H4 (cell line): ENCODE results near the gene RFPL4AL1. TPM values are rescaled to one million over a fixed set of nuclear protein-coding genes. Genes with fewer than 3 reads are reported as not detected.
"Not testable (repeated sequence)": the region's sequence is repeated elsewhere in the genome, so short reads cannot be mapped to it uniquely, and the experiment has no call there.

ENCODE experiments used
- DNase-seq: peaks from one replicate; pipeline ENCODE4 v3.0.0-alpha.2; 2015; ENCODE audit warnings: low spot score
- total RNA-seq: library from RNA; depleted of rRNA; stranded (reverse); fragments of >200 nt; shearing (Covaris generic); gene quantifications from 2 replicates; pipeline ENCODE4 v1.2.3, GENCODE V29; 2014; rRNA removed

RFPL4AL1 gene
- 1.8 TPM in 1 of 2 replicates, not detected in the other for total RNA-seq

DNA sequence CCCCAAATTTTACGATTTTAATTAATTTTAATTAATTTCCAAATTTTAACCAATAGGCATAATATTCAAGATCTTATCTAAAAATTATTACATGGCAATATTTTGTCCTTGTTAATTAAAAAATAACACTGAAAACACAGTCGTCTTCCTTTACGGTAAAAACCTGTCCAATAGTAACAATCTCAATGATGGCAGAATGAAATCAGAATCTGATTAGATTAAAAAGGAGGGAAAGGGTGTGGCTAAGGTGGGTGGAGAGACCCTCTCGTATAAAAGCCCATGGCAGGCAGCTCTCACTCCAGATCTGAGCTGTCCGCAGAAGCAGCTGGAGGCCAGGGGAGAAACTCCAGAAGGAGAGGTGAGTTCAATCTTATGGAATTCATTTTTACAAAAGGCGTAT, at the start of gene RFPL4AL1:
Gene RFPL4AL1, plus strand, starts transcription at position 301 of the 400 bp plus-strand sequence. CDS start 2,687 bp downstream, outside the sequence.
- not testable (repeated sequence) for DNase-seq

DNA sequence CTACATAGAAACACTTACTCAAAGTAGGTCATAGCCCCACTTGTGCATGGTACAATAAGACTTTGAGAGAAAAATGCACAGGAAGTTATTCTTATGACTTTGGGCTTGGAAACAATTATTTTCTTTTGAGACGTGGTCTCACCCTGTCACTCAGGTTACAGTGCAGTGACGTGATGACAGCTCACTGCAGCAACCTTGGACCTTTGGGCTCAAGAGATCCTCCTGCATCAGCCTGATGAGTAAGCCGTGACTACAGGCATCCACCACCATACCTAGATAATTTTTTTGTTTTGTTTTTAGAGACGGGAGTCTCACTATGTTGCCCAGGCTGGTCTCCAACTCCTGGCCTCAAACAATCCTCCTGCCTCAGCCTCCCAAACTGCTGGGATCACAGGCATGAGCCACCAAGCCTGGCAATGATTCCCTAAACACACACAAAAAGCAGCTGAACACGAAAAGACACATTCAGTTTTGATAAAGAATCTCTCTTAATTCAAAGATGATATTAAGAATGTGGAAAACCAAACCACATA, 48.6 kb upstream of the RFPL4AL1 start:
- no peak for DNase-seq

DNA sequence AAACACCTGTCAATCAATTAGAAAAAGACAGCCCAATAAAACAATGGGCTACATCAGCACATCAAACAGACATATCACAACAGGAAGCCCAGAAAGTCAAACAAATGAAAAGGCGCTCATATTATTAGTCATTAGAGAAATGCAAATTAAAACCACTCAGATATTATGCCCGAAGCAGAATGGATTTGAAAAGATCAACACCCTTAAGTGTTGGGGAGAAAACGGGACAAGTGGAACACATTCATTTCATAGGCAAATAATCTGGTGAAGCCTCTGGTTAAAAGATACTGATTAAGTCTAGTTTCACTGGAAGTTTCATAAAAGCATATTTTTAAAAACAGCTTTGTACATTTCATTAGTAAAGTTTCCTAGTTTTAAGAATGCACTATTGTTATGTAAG, 48.1 kb upstream of the RFPL4AL1 start:
- DNase-seq, result no peak

GRCh38 chr19:55723491-55723890, 45.4 kb upstream of the RFPL4AL1 start:
- no peak for DNase-seq

DNA sequence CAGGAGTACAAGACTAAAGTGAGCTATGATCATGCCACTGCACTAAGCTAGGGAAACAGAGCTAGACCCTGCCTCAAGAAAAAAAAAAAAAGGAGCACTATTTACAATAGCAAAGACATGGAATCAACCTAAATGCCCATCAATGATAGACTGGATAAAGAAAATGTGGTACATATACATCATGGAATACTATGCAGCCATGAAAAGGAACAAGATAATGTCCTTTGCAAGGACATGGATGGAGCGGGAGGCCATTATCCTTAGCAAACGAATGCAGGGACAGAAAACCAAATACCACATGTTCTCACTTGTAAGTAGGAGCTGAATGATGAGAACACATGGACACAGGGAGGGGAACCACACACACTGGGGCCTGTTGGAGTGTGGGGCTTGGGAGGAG, 38.5 kb upstream of the RFPL4AL1 start:
- DNase-seq, result not testable (repeated sequence)

- no peak for DNase-seq
Observed at GRCh38 chr19:55738302-55738701, 30.6 kb upstream of the RFPL4AL1 start, which contains the start of gene NLRP9. Gene NLRP9 (minus strand): TSS chr19:55738402. CDS start chr19:55738374, 28 bp downstream.

DNA sequence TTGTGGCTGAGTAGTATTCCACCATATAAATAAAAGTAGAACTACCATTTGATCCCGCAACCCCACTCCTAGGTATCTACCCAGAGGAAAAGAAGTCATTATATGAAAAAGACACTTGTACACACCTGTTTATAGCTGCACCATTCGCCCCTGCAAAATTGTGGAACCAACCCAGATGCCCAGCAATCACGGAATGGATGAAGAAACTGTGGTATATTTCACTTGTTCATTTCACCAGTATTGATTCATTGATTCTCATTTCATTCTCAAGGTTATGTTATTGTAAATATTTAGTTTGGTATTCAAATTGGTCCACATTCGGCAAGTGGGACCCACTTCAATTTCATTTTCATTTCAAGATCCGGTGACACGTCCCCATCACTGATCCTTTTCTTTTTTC, 18.2 kb upstream of the RFPL4AL1 start:
- no peak for DNase-seq

DNA sequence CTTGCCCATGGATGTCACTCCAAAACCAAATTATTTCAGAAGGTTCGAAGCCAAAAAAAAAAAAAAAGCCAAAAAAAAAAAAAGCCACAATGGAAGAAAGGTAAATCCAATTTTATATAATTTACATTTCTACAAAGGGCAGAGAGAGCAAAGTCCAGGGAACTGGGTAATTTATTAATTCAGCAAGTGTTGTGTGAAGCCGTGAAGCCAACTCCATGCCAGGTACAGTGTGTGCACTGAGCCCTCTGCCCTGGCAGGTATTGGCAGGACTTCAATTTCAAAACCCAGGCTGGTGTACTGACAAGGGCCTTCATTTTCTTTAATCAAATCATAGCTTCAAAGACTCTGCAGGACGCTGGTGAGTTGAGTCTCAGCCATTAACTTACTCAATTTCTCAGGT, 15.5 kb upstream of the RFPL4AL1 start:
- DNase-seq, result no peak

GRCh38 chr19:55756808-55757207, 12.1 kb upstream of the RFPL4AL1 start:
- DNase-seq, result not testable (repeated sequence)

DNA sequence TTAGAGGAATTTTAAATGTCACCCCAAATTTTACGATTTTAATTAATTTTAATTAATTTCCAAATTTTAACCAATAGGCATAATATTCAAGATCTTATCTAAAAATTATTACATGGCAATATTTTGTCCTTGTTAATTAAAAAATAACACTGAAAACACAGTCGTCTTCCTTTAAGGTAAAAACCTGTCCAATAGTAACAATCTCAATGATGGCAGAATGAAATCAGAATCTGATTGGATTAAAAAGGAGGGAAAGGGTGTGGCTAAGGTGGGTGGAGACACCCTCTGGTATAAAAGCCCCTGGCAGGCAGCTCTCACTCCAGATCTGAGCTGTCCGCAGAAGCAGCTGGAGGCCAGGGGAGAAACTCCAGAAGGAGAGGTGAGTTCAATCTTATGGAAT, 10.1 kb upstream of the RFPL4AL1 start, which contains the start of gene RFPL4A:
Gene RFPL4A, plus strand, starts transcription at position 301 of the 400 bp plus-strand sequence. CDS start 2,704 bp downstream, outside the sequence.
- not testable (repeated sequence) for DNase-seq

- DNase-seq, result peak; percentile 67
Observed at GRCh38 chr19:55766466-55766865, 2.5 kb upstream of the RFPL4AL1 start.

DNA sequence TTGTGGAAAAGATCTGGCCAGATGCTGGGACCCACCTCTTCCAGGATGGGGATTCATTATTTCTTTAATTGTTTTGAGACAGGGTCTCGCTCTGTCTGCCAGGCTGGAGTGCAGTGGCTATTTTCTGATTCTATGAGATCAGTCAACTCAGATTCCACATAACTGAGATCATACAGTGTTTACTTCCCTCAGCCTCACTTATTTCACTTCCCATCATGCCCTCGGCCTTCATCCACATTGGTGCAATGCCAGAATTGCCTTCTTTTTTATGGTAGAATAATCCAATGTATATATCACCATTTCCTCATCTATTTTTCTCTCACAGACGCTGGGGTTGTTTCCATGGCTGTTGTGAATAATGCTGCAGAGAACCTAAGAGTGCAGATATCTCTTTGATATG, 714 bp downstream of the RFPL4AL1 start:
- not testable (repeated sequence) for DNase-seq

DNA sequence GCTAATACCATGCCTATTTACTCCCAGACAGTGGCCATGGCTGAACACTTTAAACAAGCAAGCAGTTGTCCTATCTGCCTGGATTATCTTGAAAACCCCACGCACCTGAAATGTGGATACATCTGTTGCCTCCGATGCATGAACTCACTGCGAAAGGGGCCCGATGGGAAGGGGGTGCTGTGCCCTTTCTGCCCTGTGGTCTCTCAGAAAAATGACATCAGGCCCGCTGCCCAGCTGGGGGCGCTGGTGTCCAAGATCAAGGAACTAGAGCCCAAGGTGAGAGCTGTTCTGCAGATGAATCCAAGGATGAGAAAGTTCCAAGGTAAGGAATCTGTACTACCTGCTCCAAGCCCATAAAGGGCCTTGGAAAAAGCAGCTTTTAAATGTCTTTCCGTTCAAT, 8.6 kb downstream of the RFPL4AL1 start:
- peak; percentile 55 for DNase-seq

- DNase-seq, result peak; percentile 41
Observed at GRCh38 chr19:55778331-55778730, 9.4 kb downstream of the RFPL4AL1 start.

DNA sequence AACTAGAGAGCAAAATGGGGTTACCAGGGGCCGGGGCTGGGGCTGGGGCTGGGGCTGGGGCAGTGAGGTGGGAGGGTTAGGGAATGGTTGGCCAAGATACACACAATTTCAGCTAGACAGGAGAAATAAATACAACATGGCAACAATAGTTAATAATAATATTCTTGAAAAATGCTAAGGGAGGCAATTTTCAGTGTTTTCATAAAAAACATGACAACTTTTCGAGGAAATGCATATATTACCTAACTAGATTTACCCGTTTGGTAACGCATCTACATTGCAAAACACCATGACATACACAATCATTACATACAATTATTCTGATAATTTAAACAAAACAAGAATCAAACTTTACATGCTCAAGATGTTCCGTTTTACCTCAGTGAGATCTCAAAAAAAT, 12.2 kb downstream of the RFPL4AL1 start:
- DNase-seq, result no peak

- DNase-seq, result no peak
Observed at GRCh38 chr19:55795021-55795420, 26.1 kb downstream of the RFPL4AL1 start.

GRCh38 chr19:55801416-55801815, 32.5 kb downstream of the RFPL4AL1 start:
- DNase-seq, result no peak

- DNase-seq, result no peak
Observed at GRCh38 chr19:55802281-55802680, 33.4 kb downstream of the RFPL4AL1 start.

GRCh38 chr19:55809381-55810058, 40.6 kb downstream of the RFPL4AL1 start:
- peak; percentile 97 for DNase-seq

- DNase-seq, result no peak
Observed at GRCh38 chr19:55811340-55811739, 42.4 kb downstream of the RFPL4AL1 start.

GRCh38 chr19:55812449-55812848, 43.5 kb downstream of the RFPL4AL1 start:
- DNase-seq, result no peak

DNA sequence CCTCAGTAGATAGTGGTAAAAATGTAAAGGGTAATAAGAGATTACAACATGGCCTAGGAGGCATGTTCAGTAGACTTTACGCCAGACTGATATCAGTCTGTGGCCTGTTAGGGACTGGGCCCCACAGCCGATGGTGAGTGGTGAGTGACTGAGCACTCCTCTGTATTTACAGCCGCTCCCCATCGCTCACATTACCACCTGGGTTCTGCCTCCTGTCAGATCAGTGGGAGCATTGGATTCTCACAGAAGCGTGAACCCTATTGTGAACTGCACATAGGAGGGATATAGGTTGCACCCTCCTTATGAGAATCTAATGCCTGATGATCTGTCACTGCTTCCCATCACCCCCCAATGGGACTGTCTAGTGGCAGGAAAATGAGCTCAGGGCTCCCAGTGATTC, 45.0 kb downstream of the RFPL4AL1 start:
- DNase-seq, result no peak

DNA sequence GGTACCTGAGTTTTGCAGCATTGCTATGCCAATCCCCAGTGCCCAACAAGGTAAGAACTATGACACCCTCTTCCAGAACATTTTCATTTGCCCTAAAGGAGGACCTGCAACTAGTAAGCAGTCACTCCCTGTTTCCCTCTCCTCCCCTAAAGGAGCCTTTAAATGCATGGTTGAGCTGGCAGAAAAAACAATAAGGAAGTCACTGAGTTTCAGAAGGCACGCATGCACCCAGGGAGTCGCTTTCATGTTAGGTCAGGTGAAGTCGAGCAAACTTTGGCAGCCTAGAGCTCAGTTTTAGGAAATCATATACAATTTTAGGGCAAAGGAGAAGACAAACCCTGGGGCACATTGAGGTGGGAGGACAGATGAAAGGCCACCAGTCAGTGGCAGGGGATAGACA, 51.1 kb downstream of the RFPL4AL1 start:
- DNase-seq, result no peak
